ENCODE data around the gene HOXC6.

- no peak for TF ChIP-seq SUZ12 (IDR thresholded peaks at IDR 0.05; ENCODE audit: low read depth, low read length)
- no peak for TF ChIP-seq ZNF776 (CRISPR knock-in tag; IDR thresholded peaks at IDR 0.05)
- TF ChIP-seq HHEX (CRISPR knock-in tag; IDR thresholded peaks at IDR 0.05) = no peak
- no peak for TF ChIP-seq CBFB (CRISPR knock-in tag; IDR thresholded peaks at IDR 0.05)
- TF ChIP-seq SMC3 (IDR thresholded peaks at IDR 0.05; ENCODE audit: low read length) = no peak
- TF ChIP-seq, protein P1, sequence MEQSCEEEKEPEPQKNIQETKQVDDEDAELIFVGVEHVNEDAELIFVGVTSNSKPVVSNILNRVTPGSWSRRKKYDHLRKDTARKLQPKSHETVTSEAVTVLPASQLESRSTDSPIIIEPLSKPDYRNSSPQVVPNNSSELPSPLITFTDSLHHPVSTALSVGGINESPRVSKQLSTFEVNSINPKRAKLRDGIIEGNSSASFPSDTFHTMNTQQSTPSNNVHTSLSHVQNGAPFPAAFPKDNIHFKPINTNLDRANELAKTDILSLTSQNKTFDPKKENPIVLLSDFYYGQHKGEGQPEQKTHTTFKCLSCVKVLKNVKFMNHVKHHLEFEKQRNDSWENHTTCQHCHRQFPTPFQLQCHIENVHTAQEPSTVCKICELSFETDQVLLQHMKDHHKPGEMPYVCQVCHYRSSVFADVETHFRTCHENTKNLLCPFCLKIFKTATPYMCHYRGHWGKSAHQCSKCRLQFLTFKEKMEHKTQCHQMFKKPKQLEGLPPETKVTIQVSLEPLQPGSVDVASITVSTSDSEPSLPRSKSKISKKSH (CRISPR knock-in tag; IDR thresholded peaks at IDR 0.05; ENCODE audit: borderline replicate concordance) = no peak
- TF ChIP-seq CEBPB (IDR thresholded peaks at IDR 0.05; ENCODE audit: borderline replicate concordance, low read depth, low read length) = no peak
- no peak for TF ChIP-seq PCBP2 (optimal IDR thresholded peaks at IDR 0.05; ENCODE audit: low read depth, low read length, poor library complexity, severe bottlenecking)
- TF ChIP-seq, protein P2, sequence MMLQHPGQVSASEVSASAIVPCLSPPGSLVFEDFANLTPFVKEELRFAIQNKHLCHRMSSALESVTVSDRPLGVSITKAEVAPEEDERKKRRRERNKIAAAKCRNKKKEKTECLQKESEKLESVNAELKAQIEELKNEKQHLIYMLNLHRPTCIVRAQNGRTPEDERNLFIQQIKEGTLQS (CRISPR knock-in tag; IDR thresholded peaks at IDR 0.05) = no peak
- no peak for TF ChIP-seq ZKSCAN1 (IDR thresholded peaks at IDR 0.05; ENCODE audit: low read length)
- TF ChIP-seq, protein P3, sequence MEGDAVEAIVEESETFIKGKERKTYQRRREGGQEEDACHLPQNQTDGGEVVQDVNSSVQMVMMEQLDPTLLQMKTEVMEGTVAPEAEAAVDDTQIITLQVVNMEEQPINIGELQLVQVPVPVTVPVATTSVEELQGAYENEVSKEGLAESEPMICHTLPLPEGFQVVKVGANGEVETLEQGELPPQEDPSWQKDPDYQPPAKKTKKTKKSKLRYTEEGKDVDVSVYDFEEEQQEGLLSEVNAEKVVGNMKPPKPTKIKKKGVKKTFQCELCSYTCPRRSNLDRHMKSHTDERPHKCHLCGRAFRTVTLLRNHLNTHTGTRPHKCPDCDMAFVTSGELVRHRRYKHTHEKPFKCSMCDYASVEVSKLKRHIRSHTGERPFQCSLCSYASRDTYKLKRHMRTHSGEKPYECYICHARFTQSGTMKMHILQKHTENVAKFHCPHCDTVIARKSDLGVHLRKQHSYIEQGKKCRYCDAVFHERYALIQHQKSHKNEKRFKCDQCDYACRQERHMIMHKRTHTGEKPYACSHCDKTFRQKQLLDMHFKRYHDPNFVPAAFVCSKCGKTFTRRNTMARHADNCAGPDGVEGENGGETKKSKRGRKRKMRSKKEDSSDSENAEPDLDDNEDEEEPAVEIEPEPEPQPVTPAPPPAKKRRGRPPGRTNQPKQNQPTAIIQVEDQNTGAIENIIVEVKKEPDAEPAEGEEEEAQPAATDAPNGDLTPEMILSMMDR (CRISPR knock-in tag; IDR thresholded peaks at IDR 0.05) = no peak
- TF ChIP-seq ZBTB34 (CRISPR knock-in tag; IDR thresholded peaks at IDR 0.05) = no peak
- no peak for TF ChIP-seq ZNF678 (CRISPR knock-in tag; IDR thresholded peaks at IDR 0.05)
These were observed 32.6 kb upstream of the HOXC6 start for GRCh38 chr12:53995378-53996239.

Measured in HepG2 (cell line).